NOMO-1 treated with dmso at 0.1 percent for 144 hours (cell line): ENCODE results near the gene PRDM11.

Experiments
- DNase-seq: peaks from one replicate; lab custom pipeline; 2025; ENCODE audit not compliant: unreplicated experiment; lab: John Stamatoyannopoulos, UW

Gene PRDM11

DNA sequence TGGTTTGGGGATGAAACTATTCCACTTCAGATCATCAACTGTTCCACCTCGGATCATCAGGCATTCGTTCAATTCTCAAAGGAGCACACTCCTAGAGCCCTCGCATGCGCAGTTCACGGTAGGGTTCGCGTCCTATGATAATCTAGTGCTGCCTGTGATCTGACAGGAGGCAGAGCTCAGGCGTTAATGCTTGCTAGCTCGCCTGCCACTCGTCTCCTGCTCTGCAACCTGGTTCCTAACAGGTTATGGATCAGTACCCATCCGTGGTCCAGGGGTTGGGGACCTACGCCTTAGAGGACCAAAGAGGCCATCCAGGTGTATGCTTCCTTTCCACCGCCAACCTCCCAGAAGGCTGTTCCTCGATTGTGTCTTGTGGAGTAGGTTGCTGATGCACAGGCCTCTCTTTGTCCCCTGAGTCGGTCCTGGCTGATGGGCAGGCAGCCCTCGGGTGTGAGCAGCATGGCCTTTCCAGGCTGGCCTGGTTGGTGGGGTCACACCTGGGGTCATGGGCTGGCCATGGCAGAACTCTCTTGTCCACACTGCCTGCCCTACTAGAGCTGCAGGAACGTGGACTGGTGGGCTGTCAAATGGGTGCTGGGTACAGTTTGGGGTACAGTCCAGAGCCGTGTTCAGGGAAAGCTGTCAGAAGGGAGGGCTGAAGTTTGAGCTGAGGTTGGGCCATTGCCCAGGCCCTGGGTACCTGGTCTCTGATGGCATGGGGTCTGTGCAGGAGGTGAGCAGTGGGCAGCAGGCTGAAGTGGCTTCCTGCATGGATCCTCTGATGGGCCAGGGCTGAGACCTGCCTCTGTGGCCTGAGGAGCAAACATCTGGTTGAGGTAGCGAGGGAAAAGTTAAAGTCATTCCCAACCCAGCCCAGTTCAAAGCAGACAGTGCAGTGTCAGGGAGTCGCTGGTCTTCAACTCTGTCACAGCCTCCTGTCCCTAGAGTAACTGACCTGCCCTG is 11.1 kb downstream of the PRDM11 start:
- DNase-seq: no peak

DNA sequence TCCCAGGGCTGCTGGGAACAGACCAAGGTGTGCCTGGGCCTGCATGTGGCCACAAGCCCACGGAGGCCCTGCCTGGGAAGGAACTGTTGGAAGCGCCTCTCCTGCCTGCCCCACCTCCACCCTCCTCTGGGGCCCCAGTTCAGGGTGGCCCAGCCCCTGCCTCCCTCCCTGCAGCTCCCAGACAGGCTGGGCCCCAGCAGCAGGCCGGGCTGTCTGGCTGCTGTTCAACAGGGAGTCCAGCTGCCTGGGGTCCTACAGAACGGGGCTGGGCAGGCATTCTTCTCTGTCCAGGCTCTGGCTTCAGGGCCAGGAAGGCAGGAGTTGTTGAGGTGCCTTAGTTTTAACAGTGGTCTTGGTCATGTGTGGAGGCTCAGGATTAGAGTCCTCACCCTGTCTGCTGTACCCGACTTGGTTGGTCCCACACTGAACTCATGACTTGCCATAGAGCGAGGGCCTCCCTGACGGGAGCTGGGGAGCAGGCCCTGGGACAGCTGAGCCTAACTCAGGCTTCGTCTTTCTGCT is 11.8 kb downstream of the PRDM11 start:
- DNase-seq: no peak

DNA sequence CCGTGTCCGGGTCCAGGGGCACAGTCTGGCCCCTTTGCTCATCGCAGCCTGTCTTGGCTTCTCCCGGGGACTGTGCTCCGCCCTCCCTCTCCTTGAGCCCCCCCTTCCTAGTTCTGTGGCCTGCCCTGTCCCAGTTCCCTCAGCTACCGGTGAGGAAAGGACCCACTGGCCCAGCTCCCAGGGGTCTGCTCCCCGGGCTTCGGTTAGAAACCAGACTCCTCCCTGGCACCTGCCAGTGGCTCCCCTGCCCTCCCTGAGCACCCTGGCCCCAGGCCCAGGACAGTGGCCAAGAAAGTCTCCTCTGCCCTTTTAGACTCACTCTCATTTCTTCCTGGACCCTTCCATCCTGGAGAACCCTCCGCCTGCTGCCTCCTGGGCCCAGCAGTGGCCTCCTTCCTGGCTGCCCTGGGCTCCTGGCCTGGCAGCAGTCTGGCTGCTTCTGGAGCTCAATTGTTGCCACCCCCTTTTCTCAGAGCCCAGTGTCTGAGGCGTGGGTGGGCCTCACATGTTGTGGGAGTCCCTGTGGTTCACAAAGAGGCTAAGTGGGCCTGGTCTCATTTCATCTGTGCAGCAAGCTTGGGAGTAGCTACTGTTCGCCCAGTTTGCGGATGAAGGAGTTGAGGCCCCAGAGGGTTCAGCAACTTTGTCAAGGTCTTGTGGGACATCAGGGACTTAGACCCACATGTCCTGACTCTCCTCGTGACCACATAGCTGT is 12.6 kb downstream of the PRDM11 start:
- DNase-seq: no peak

DNA sequence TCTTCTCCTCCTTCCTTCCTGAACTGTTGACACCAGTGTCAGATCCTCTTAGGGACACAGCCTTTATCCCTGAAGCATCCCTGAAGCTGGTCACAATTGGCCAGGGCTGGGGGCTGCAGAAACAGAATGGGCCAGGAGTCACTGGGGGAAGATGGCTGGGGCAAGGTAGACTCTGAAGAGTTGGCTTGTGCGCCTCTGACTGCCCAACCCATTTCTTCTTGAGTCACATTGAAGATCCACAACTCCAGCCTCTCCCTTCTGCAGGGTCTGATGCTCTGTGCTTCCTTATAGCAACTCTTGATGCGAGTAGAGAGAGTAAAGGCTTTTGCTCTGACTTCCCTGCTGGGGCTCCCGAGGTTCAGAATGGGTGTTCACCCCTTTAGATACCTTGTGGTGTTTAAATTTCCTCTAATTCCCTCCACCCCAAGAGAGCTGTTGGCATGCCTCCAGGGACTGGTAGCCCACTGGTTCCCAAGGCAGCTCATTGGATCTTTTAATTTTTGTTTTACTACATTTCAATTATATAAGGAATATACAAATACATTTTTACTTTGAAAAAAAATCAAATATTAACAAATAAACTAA is 13.4 kb downstream of the PRDM11 start:
- DNase-seq: no peak

DNA sequence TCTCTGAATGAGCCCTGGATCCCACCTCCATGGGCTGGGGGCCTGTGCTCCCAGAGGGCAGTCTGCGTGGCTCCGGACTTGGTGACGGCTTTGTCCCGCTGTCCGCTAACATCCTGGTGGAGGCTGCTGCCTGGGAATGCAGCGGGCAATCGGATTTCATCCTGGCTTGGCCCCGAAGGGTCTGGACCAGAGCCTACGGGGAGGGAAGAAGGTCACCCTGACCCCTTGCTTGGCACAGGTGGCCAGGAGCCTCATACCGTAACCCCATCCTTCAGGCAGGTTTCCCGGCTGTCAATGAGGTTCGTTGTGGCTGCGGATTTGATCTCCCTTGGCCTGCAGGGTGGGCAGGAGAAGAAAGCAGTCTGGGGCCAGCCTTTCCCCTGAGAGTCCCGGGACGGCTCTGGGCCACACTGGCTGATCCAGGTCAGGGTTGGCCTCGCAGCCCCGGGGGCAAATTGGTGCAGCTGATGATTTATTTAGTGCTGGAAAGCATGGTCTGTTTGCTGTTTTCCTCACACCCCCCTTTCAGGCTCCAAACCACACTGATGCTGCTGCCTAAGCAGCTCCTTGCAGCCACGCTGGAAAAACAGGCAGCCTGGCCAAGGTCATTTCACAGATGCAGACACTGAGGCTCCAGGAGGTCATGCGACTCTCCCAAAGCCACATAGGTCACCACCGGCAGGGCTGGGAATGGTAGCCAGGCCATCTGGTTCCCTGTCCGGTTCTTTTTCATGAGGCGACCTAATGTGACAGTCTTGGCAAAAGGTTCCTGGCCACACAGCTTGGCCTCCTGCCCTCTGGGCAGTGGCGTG is 15.0 kb downstream of the PRDM11 start:
- DNase-seq: no peak

DNA sequence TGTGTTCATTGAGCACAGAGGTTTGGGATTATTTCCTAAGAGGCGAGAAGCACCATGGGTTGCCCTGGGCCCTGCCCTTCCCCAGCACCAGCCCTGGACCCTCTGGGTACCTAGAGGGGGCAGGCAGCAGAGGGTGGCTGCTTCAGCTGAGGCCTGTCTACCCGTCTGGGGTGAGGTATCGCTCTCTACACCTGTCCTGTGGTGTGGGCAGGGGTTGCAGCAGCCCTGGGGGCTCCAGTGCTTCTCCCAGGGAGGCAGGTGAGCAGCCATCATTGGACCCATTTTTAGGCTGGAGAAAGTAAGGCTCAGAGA is 15.6 kb downstream of the PRDM11 start:
- DNase-seq: no peak

DNA sequence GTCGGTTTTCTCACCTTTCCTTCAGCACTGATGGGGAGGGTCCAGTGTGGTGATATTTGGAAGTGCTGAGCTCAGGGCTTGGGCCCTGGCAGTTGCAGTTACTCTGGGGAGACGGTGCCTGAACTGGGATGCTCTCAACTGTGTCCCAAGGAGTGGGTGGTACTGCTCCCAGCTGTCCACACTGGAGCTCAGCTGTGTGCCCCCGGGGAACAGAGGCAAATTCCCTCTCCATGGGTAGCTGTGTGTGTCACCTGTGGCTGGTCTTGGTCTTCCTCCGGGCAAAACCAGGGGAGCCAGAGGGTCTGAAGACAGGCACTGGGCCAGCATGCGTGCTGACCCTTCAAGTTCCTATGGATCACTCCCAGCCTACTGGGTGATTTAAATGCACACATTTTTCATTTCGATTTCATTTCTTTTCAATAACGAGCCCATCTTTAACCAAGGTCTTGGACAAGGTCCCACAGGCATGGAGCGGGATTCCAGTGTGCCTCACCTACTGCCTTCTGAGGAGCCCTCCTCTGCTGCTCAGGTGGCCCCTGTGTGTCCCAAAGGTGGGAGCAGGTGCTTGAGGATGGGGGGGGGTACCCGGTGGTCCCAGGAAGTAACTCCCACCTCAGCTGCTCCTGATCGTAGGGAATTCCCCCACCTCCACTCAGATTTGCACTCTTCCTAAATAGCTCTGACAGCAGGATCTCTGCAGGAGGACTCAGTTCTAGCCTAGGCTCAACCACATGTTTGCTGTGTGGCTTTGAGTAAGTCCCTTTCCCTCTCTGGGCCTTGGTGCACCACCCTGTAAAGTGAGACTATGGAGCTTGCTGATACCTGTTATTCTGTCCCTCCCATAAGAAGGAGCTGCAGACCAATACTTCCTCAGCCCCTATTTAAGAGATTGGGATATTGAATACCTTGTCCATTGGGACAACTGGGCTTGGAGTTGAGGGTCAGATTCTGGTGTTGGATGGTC is 16.8 kb downstream of the PRDM11 start:
- no peak for DNase-seq

DNA sequence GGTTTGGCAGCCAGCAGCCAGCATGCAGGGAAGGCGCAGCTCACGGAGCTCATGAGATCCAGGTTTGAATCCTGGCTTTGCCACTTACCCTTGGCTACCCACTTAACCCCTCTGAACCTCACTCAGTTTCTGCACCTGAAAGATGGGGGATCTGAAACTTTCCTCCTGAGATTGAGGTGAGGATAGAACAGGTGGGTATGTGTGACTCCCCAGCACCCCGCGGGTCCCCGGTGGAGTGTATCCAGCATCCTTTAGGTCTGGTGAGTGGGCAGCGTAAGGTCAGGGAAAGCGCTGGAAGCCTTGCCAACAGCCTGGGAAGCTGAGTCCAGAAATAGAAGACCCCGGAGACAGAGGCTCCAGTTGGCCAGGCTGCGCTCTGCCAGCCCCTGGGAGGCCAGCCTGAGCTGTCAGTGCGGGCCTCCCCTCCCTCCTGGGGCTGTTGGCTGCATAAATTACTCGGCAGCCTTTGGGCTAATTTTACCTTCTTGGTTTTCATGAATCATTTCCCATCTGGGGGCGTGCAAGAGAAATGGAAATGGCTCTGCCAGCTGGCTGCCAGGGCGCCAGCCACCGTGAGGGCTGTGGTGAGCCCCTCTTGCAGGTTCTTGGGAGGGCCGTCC is 17.6 kb downstream of the PRDM11 start:
- no peak for DNase-seq

DNA sequence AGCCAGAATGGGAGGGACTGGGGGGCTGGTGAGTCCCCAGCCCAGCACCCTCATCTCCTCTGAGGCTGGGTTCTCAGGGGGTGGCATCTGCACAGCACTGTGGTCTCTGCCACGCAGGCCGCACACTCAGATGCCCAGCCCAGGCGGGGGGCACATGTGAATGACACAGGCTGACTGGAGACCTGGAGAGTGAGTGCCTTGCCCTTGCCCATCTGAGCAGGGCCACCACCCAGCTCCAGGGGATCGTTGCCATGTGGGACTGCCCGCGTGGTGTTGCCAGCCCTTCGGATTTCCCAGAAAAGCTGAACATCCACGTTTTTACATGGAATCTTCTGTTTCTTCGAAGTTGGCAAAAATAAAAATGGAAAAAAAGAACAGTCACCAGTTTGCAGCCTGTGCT is 18.9 kb downstream of the PRDM11 start:
- no peak for DNase-seq

DNA sequence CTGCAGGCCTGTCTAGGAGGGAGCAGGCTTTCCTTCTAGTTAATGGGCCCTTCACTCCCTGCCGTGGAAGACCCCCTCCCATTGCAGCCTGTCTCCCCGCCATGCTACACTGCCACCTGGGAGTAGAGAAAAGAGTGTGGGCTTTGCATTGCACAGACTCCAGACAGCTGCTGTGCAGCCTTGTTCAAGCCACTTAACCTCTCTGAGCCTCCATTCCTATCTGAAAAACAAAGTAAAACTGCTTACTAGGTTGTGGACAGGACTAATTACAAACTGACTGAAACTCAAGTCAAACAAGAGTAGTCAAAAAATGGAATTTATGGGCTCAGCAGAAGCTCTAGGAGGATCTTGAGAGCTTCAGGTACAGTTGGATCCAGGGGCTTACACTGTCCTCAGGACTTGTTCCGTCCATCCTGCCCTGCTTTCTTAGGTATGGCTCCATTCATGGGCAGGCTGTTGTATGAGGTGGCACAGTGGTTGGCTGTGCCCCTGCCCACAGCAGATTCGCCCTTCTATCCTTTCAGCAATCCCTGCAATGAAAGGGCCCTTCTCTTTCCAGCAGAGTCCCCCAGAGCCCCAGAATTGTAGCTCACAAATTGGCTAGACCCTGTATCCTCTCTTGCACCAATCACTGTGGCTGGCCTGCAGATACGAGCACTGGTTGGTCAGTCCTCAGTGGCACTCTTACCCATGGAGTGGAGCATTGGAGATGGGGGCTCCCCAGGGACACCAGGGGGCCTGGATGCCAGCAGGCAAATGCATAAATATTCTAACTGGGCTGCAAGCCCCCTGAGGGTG is 19.6 kb downstream of the PRDM11 start:
- DNase-seq: no peak

DNA sequence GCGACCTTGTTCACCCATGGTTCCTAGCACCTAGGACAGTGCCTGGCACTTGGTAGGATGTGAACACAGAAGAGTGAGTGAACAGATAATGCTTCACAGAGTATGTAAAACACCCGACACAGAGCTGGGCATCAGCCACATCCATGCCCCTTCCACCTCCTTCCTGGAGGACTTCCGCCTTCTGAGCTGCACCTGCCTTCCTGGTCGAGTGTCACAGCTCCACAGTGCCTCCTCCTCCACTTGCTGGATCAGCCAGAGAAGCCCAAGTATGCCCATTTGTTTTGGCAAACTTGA is 20.1 kb downstream of the PRDM11 start:
- no peak for DNase-seq

DNA sequence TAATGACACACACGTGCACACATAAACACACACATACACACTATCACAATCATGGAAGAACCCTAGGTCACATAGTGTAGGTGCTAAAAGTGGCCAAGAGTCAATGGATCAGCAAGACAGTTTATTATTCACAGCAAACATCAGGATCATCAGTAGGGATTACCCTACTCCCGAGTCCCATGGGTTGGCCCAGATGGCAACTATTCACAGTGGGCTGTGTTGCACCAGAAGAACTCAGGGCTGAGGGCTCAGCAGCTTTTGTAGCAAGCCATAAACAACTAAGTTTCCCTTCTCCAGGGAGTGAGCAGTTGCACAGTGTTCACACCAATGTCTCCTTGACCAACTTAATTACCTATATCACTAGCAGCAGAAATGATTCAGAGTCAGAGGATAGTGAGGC is 20.8 kb downstream of the PRDM11 start:
- DNase-seq: no peak

DNA sequence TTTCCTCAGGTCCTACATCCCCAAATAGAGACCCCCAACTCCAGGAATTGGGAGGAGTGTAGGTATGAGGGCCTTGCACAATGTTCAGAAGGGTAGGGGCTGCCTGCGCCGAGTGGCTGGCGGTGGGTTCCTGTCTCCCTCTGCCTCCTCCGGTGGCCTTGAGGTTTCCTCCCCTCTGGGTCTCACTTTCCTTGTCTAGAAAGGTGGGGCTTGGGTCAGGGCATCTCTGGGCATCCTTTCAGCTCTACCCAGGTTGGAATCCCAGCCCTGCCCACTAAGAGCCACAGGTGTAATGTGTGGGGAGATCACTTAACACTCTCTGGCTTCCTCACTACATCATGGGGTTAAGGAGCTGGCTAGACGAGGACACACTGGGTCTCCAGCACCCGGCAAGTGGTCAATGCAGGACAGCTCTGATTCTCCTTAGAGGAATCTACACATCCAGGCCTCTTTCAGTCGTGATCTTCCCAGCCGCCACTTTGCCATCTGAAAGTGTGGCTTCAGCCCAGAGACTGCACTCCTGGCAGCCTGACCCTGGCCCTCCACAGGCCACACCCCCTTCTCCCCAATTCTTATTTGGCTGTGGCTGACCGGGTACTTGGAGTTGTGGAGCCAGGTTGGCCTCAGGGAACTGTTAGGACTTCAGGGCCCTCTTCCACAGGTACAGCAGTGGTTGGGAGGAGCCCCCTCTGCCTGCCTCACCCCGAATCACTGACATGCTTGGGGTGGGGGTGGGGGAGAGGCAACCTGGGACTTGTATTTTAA is 22.1 kb downstream of the PRDM11 start:
- no peak for DNase-seq

DNA sequence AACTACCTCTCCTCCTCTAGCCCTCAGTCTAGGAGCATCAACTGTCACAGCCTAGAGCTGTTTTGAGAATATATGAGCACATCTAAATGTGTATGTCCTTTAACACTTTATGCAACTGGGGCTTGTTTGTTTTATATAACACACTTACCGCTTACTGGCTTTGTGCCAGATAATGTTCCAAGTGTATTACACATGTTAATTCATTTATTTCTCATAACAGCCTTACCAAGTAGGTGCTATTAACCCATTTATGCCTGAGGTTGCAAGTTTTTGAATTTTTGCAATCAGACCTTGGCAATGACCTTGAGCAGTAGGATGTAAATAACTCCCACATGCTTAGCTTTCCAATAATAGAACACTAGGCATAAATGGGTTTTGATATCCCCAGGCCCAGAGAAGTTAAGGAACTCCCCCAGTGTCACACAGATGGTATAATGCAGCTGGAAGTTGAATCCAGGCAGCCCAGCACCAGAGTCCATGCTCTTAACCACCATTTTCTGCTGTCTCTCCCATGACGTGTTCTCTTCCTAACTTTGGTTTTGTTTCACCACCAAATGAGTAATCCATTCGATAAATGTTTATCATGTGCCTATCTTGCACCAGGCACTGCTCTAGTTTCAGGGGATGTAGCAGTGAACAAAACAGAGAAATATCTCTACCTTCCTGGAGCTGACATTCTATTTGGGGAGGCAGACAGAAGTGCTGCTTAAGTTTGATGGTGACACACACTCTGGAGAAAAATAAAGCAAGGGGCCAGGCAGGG is 23.1 kb downstream of the PRDM11 start:
- DNase-seq: no peak

DNA sequence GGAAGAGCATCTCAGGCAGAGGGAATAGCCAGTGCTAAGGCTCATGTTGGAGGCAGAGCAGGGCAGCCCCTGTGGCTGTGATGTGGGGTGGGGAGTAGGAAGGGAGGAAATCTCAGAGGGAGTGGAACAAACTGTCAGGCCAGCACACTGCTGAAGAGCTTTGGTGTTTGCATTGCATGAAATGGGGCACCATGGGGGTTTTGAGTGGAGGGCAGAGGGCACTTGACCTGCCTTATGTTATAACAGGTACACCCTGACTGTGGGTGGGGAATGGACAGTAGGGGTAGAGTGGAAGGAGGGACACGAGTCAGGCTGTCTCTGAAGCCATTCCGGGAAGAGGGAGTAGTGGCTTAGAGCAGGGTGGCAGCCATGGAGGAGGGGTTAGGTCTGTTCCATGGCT is 24.0 kb downstream of the PRDM11 start:
- no peak for DNase-seq

DNA sequence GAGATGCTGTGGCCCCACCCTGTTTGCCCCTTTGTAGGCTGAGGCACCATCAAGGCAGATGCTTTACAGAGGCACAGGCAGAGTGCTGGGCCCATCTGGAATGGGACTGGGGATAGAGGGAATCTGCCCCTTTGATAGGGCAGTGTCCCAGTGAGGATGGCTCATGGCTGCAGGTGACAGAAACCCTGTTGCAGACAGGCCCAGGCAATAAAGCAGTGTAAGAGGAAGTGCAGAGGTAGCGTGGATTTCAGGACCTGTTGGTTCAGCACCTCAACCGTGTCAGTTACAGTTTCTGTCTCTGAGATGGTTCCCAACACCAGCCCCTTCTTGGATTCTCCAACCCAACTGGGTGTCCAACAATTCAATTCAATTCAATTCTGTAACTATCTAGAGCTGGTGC is 25.1 kb downstream of the PRDM11 start:
- DNase-seq: no peak

DNA sequence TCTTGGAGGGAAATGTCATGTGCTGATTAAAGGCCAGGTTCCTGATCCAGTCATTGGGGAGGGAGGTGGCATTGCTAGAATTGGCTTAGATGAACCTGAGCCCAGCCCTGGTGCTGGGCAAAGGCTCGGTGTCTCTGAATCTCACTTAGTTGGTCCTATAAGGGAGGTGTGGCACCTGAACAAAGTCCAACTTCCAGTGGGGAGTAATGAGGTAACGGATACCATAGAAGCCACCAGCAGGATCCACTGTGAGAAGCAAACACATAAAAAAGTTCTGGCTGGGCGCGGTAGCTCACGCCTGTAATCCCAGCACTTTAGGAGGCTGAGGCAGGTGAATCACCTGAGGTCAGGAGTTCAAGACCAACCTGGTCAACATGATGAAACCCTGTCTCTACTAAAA is 26.6 kb downstream of the PRDM11 start:
- no peak for DNase-seq
